GM21367 (cell line): ENCODE results near the gene ERMARD.
"Not testable (repeated sequence)": the region's sequence is repeated elsewhere in the genome, so short reads cannot be mapped to it uniquely, and the experiment has no call there.

ENCODE experiments used
- ATAC-seq: cut with Tn5 transposase; IDR thresholded peaks from one replicate; pipeline ENCODE4 v1.9.1; 2021; ENCODE audit not compliant: unreplicated experiment

ERMARD gene

GRCh38 chr6:169738204-169738975 is 13.0 kb upstream of the ERMARD start:
- no peak for ATAC-seq

DNA sequence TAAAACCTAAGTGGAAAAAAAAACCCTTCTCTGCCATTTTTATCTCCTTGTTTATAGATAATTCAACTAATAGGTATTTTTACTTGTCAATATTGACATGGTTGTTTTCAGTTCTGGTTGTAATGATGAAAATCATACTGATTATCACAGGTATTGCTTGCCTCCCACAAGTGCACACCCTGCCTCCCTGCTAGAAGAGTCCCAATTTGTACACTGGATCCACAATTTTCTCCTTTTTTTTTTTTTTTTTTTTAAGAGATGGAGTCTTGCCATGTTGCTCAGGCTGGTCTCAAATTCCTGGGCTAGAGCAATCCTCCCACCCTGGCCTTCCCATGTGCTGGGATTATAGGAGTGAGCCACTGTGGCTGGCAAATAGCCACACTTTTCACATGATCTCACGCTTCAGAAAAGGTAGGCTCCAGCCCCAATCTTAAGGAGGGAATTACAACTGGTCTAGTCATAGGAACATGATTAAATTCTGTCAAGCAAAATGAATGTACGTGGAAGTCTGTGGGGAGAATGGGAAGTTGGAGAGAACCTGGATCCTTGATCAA is 12.4 kb upstream of the ERMARD start:
- no peak for ATAC-seq

DNA sequence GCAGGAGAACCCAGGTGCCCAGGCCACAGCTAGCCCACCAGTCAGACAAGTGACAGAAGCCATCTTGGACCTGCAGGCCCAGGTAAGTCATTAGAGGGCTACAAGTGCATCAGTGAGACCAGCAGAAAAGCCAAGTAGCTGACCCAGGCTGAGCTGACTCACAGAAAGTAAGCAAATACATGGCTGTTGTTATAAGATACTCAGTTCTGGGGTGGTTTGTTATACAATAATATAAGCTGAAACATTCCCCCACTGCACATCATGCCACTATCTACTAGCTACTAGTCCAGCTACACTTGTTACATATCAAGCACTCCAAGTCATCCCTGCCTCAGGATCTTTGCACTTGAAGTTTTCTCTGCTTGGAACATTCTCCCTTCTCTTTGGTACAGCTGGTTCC is 10.1 kb upstream of the ERMARD start:
- ATAC-seq: no peak

DNA sequence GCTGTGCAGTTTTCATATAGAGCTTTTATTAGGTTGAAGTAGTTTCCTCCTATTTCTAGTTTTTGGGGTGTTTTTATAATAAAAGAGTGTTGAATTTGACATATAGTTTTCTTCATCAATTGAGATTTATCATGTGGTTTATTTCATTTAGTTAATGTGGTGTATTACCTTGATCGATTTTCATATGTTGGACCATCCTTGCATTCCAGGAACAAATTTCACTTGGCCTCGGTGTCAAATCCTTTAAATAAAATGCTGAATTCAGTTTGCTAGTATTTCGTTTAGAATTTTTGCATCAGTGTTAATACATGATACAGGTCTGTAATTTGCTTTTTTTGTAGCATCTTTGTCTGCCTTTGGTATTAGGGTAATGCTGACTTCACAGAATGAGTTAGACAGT is 6.0 kb upstream of the ERMARD start:
- ATAC-seq: no peak

- ATAC-seq: no peak
These were observed 4.9 kb upstream of the ERMARD start for GRCh38 chr6:169746556-169746955.

GRCh38 chr6:169752074-169752623 is 727 bp downstream of the ERMARD start:
- ATAC-seq: no peak

DNA sequence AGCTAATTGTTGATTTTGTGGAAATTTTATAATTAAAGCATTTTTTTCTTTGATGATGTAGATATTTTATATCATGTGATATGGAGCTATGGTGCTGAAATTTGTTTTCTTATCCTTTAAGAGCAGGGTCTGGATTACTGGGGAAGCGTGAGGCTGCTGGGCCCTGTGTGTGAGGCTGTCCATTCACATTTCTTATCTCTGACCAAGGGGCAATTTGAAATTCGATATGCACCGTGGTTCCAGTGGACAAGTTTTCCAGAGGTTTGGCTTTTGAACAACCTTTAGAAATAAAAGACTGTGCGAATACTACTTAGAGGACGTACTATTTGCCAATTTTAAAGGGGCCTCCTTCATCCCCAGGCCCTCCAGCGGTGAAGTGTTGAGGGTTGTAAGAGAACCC is 3.7 kb downstream of the ERMARD start:
- ATAC-seq: no peak

- no peak for ATAC-seq
These were observed 11.9 kb downstream of the ERMARD start for GRCh38 chr6:169763308-169763707.

- no peak for ATAC-seq
These were observed 12.5 kb downstream of the ERMARD start for GRCh38 chr6:169763881-169764280.

GRCh38 chr6:169765789-169766188 is 14.4 kb downstream of the ERMARD start:
- not testable (repeated sequence) for ATAC-seq

- ATAC-seq: no peak
These were observed 14.8 kb downstream of the ERMARD start for GRCh38 chr6:169766232-169766631.

GRCh38 chr6:169766921-169767736 is 15.7 kb downstream of the ERMARD start:
- ATAC-seq: no peak

DNA sequence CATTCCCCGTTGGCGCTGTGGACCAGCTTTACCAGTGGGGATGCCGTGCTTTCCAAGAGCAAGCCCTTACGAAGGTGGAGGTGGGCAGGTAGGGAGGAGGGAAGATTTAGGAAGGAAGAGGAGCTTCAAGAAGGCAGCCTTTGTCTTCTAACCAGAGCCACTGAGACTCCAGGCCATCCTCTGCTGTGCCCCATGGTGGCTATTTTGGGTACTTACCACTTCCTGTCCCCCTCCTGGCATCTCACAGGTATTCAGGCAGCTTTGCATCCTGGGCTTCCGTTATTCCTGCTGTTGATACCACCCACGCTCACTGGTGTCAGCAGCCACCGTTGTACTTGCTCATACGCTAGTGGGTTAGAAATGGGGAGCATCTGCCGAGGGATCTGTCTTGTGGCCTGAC is 22.9 kb downstream of the ERMARD start:
- ATAC-seq: no peak

GRCh38 chr6:169775321-169775720 is 23.9 kb downstream of the ERMARD start:
- ATAC-seq: no peak

DNA sequence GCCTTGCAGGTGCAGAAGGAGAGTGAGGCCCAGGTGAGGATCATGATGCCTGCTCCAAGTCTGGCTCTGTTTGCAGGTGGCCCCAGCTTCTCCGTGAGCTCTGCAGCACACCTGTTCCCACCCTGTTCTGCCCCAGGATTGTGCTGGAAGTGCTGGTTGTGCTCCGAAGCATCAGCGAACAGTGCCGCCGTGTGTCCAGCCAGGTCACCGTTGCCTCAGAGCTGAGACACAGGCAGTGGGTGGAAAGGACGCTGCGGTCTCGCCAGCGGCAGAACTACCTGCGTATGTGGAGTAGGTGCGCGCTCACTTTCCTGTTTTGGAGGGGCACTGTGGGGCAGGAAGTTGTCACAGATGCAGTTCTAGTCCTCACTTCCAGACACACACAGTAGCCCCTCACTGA is 25.0 kb downstream of the ERMARD start:
- ATAC-seq: no peak

DNA sequence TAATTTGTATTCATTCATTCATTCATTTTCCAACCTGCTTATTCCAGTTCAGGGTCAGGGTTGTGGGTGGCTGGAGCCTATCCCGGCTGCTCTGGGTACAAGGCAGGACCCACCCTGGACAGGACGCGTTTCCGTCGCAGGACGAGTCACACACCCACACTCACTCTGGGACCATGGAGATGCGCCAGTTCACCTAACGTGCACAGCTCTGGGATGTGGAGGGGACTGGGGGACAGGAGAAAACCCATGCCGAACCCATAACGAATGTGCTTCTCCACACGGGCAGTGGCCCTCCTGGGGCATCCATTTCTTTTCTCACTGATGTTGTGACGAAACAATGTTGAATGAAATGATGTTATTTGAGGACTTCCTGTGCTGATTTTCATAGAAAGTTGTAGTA is 26.5 kb downstream of the ERMARD start:
- no peak for ATAC-seq

GRCh38 chr6:169778646-169779045 is 27.2 kb downstream of the ERMARD start:
- no peak for ATAC-seq

- no peak for ATAC-seq
These were observed 27.8 kb downstream of the ERMARD start for GRCh38 chr6:169779092-169779815.

DNA sequence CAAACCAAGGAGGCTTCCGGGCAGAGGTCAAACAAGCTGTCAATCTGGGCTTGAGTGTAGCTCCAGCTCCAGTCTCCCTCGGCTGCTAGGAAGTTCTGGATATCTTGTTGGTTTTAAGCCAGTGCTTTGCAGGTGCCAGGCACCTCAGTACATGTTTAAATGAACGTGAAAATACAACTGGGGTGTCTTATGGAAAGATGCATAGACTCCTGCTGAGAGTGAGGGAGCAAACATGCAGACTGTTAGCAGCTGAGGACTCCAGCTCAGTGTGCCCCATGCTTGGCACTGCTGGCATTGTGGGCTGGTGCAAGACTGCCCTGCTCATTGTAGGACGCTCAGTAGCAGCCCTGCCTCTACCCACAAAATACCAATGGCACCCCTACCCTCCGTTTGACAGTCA is 28.5 kb downstream of the ERMARD start:
- ATAC-seq: no peak

- ATAC-seq: no peak
These were observed 29.2 kb downstream of the ERMARD start for GRCh38 chr6:169780571-169781091.

GRCh38 chr6:169782966-169783365 is 31.5 kb downstream of the ERMARD start:
- ATAC-seq: no peak
